Activated naive CD4-positive, alpha-beta T cell treated with anti-CD3 and anti-CD28 coated beads for 36 hours (primary cell): ENCODE measurements around the gene ZNF491. TPM values are rescaled to one million over a fixed set of nuclear protein-coding genes. Genes with fewer than 3 reads are reported as not detected.
"Not testable (repeated sequence)": the region's sequence is repeated elsewhere in the genome, so short reads cannot be mapped to it uniquely, and the experiment has no call there.

Source experiments
- CTCF ChIA-PET: fragments of 350-600 bp; sonication (Branson Sonifier 250); formaldehyde crosslinking; loops from one replicate; lab custom pipeline; 2021; ENCODE audit warnings: antibody characterized with exemption; lab: Charles Lee
- DNase-seq: peaks from one replicate; pipeline ENCODE4 v3.0.0-alpha.2; 2020
- H3K27ac Mint-ChIP-seq: one replicate; pipeline ENCODE4 v1.8.0; 2021; ENCODE audit warnings: mild to moderate bottlenecking, mixed read lengths
- H3K27me3 Mint-ChIP-seq: one replicate; pipeline ENCODE4 v1.8.0; 2021; ENCODE audit warnings: low read depth, mixed read lengths
- H3K36me3 Mint-ChIP-seq: one replicate; pipeline ENCODE4 v1.8.0; 2021; ENCODE audit warnings: low read depth, mixed read lengths
- H3K4me1 Mint-ChIP-seq: one replicate; pipeline ENCODE4 v1.8.0; 2021; ENCODE audit warnings: low read depth, mixed read lengths
- H3K4me3 Mint-ChIP-seq: one replicate; pipeline ENCODE4 v1.8.0; 2021; ENCODE audit warnings: mild to moderate bottlenecking, moderate library complexity, mixed read lengths
- H3K9me3 Mint-ChIP-seq: one replicate; pipeline ENCODE4 v1.8.0; 2021; ENCODE audit warnings: mixed read lengths
- intact Hi-C: fragments of 100-400 bp; cut with micrococcal nuclease; formaldehyde crosslinking; loops from one replicate; pipeline ENCODE4 v1.15.1; 2023
- total RNA-seq, 2 experiments: library from RNA; stranded (reverse); gene quantifications; one replicate each; pipeline ENCODE4 v1.2.3, GENCODE V29; 2021

ZNF491 gene
- total RNA-seq, 2 experiments from 2014 or later = 0.35 to 1.2 TPM

GRCh38 chr19:11814029-11814699 is 15.8 kb downstream of the ZNF491 start, which contains the start of gene ZNF440:
Gene ZNF440 (plus strand): TSS chr19:11814273. CDS start chr19:11814448, 175 bp downstream.
- H3K9me3 Mint-ChIP-seq = peaks cover 17% of the 10 kb centered on the region
- H3K4me1 Mint-ChIP-seq = peaks cover 21% of the 10 kb centered on the region
- DNase-seq = peak; percentile 93
- peak within 1 kb of the TSS; percentile 66 for H3K27ac Mint-ChIP-seq
- peaks cover 14% of the 10 kb centered on the region for H3K36me3 Mint-ChIP-seq
- intact Hi-C loops = loop anchor here (1.0 to 5.0 kb wide), 4 partner anchors 17 to 75 kb away; partner anchors contain the start of genes ZNF439 and ZNF441
- peak within 1 kb of the TSS; percentile 88 for H3K4me3 Mint-ChIP-seq
- CTCF ChIA-PET = interaction anchor here (0.9 to 4.7 kb wide), 5 partner anchors 16 to 331 kb away, joined by 3 to 40 read pairs (median 3); partner anchors contain the start of gene ZNF491
- no peaks in the 10 kb centered on the region for H3K27me3 Mint-ChIP-seq

DNA sequence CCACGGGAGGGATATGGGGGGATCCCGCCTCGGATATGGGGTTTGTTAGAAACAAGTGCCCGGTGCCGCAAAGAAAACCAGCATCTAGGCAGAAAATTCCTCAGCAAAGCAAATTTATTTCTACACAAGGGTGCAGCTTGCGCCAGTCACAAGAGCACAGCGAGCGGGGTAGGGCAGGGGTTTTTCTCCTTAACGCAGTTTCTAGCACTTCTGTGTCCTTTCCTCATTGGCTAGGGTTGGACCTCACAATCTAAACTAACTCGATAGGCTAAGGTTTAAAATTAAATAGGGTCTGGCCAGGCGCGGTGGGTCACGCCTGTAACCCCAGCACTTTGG is 16.3 kb downstream of the ZNF491 start:
- CTCF ChIA-PET = interaction anchor here (1.4 to 4.7 kb wide), 3 partner anchors 17 to 276 kb away, joined by 3 to 40 read pairs (median 3); partner anchors contain the start of gene ZNF491
- Mint-ChIP-seq H3K9me3 (peaks cover 17% of the 10 kb centered on the region), H3K27me3 (no peaks in the 10 kb centered on the region), H3K4me1 (peaks cover 21% of the 10 kb centered on the region), H3K36me3 (peaks cover 15% of the 10 kb centered on the region), H3K27ac (no peak overlapping the region), H3K4me3 (peak overlapping the region; percentile 78)
- intact Hi-C loops = loop anchor here (1.0 to 5.0 kb wide), 4 partner anchors 17 to 75 kb away; partner anchors contain the start of genes ZNF439 and ZNF441
- no peak for DNase-seq

- Mint-ChIP-seq H3K9me3 (peaks cover 30% of the 10 kb centered on the region), H3K27ac (no peak overlapping the region), H3K36me3 (peaks cover 53% of the 10 kb centered on the region), H3K4me1 (no peaks in the 10 kb centered on the region), H3K4me3 (no peak overlapping the region), H3K27me3 (no peaks in the 10 kb centered on the region)
- DNase-seq = no peak
- CTCF ChIA-PET = no interaction called here
- intact Hi-C loops = no loop called here
Measured at GRCh38 chr19:11821474-11822109, 23.3 kb downstream of the ZNF491 start.

- H3K9me3 Mint-ChIP-seq = peaks cover 66% of the 10 kb centered on the region
Measured at GRCh38 chr19:11828957-11829876, 30.9 kb downstream of the ZNF491 start.

DNA sequence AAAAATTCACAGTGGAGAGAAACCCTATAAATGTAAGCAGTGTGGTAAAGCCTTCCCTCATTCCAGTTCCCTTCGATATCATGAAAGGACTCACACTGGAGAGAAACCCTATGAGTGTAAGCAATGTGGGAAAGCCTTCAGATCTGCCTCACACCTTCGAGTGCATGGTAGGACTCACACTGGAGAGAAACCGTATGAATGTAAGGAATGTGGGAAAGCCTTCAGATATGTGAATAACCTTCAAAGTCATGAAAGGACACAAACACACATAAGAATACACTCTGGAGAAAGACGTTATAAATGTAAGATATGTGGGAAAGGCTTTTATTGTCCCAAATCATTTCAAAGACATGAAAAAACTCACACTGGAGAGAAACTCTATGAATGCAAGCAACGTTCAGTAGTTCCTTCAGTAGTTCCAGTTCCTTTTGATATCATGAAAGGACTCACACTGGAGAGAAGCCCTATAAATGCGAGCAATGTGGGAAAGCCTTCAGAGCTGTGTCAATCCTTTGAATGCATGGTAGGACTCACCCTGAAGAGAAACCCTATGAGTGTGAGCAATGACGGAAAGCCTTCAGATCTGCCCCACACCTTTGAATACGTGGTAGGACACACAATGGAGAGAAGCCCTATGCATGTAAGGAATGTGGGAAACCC is 34.1 kb downstream of the ZNF491 start:
- intact Hi-C loops = no loop called here
- Mint-ChIP-seq H3K9me3 (peaks cover 70% of the 10 kb centered on the region), H3K27ac (no peak overlapping the region), H3K4me1 (no peaks in the 10 kb centered on the region), H3K36me3 (peaks cover 75% of the 10 kb centered on the region), H3K4me3 (no peak overlapping the region), H3K27me3 (no peaks in the 10 kb centered on the region)
- CTCF ChIA-PET = no interaction called here
- DNase-seq = no peak

More at GRCh38 chr19:11828957-11829876, 30.9 kb downstream of the ZNF491 start:
- H3K27ac Mint-ChIP-seq, H3K27me3 Mint-ChIP-seq, H3K4me3 Mint-ChIP-seq, DNase-seq, CTCF ChIA-PET, H3K4me1 Mint-ChIP-seq, intact Hi-C loops: not testable (repeated sequence)
- peaks cover 84% of the 10 kb centered on the region for H3K36me3 Mint-ChIP-seq

DNA sequence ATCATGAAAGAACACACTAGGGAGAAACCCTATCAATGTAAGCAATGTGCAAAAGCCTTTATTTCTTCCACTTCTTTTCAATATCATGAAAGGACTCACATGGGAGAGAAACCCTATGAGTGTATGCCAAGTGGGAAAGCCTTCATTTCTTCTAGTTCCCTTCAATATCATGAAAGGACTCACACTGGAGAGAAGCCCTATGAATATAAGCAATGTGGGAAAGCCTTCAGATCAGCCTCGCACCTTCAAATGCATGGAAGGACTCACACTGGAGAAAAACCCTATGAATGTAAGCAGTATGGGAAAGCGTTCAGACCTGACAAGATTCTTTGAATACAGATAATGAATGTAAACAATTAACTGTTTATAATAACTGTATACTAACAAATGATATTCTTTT is 35.2 kb downstream of the ZNF491 start:
- H3K4me3 Mint-ChIP-seq = no peak overlapping the region
- CTCF ChIA-PET = no interaction called here
- peaks cover 63% of the 10 kb centered on the region for H3K9me3 Mint-ChIP-seq
- H3K27me3 Mint-ChIP-seq = no peaks in the 10 kb centered on the region
- no peak for DNase-seq
- H3K4me1 Mint-ChIP-seq = no peaks in the 10 kb centered on the region
- no peak overlapping the region for H3K27ac Mint-ChIP-seq
- intact Hi-C loops = no loop called here
- H3K36me3 Mint-ChIP-seq = peaks cover 65% of the 10 kb centered on the region

GRCh38 chr19:11835626-11836066 is 37.3 kb downstream of the ZNF491 start:
- H3K27ac Mint-ChIP-seq, H3K4me1 Mint-ChIP-seq, CTCF ChIA-PET, intact Hi-C loops, H3K4me3 Mint-ChIP-seq, H3K27me3 Mint-ChIP-seq, DNase-seq: not testable (repeated sequence)
- Mint-ChIP-seq H3K36me3 (peaks cover 46% of the 10 kb centered on the region), H3K9me3 (peaks cover 50% of the 10 kb centered on the region)

GRCh38 chr19:11843722-11844121 is 45.4 kb downstream of the ZNF491 start:
- H3K4me3 Mint-ChIP-seq = no peak overlapping the region
- no peak overlapping the region for H3K27ac Mint-ChIP-seq
- H3K9me3 Mint-ChIP-seq = peaks cover 18% of the 10 kb centered on the region
- peaks cover 8% of the 10 kb centered on the region for H3K4me1 Mint-ChIP-seq
- intact Hi-C loops = no loop called here
- no peaks in the 10 kb centered on the region for H3K27me3 Mint-ChIP-seq
- no peaks in the 10 kb centered on the region for H3K36me3 Mint-ChIP-seq
- DNase-seq = no peak
- CTCF ChIA-PET = interaction anchor here (0.7 kb wide), 1 partner anchor 184 kb away, joined by 3 read pairs; no protein-coding TSS in a partner anchor

GRCh38 chr19:11847615-11848014 is 49.3 kb downstream of the ZNF491 start:
- H3K27ac Mint-ChIP-seq, H3K27me3 Mint-ChIP-seq, H3K4me3 Mint-ChIP-seq, DNase-seq, H3K9me3 Mint-ChIP-seq: not testable (repeated sequence)
- CTCF ChIA-PET = interaction anchor here (1.1 to 1.7 kb wide), 2 partner anchors 32 to 50 kb away, joined by 3 to 7 read pairs; partner anchors contain the start of gene ZNF491
- peaks cover 18% of the 10 kb centered on the region for H3K36me3 Mint-ChIP-seq
- intact Hi-C loops = loop anchor here (1.0 to 2.0 kb wide), 2 partner anchors 33 to 49 kb away; partner anchors contain the start of genes ZNF440 and ZNF491
- H3K4me1 Mint-ChIP-seq = peaks cover 19% of the 10 kb centered on the region

DNA sequence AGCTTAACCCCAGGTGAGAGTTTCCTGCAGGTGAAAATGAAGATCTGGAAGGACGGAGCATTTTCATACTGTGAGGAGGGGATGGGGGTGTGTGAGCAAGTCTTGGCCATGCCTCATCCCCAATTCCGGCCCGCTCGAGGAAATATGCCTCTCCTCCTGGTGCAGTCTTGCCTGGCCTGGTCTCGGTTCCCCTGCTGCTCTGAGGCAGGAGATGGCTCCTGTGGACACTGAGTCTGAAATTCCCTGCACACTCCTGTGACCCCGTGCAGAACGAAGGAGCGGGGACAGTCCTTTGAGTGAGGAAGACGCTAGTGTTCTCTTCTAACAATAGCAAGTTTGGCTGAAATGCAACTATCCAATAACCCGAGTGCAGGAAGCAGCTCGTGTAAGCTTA is 49.9 kb downstream of the ZNF491 start:
- CTCF ChIA-PET = interaction anchor here (0.9 to 1.7 kb wide), 3 partner anchors 33 to 50 kb away, joined by 3 to 7 read pairs (median 3); partner anchors contain the start of gene ZNF491
- peaks cover 21% of the 10 kb centered on the region for H3K36me3 Mint-ChIP-seq
- H3K27ac Mint-ChIP-seq = no peak overlapping the region
- peaks cover 5% of the 10 kb centered on the region for H3K9me3 Mint-ChIP-seq
- H3K4me3 Mint-ChIP-seq = peak overlapping the region; percentile 83
- no peak for DNase-seq
- peaks cover 18% of the 10 kb centered on the region for H3K4me1 Mint-ChIP-seq
- no peaks in the 10 kb centered on the region for H3K27me3 Mint-ChIP-seq
- intact Hi-C loops = loop anchor here (1.0 to 2.0 kb wide), 2 partner anchors 34 to 49 kb away; partner anchors contain the start of genes ZNF440 and ZNF491
